HCT116 (cell line): ENCODE measurements around the gene TCF12. TPM values are rescaled to one million over a fixed set of nuclear protein-coding genes. Genes with fewer than 3 reads are reported as not detected.

ENCODE experiments used
- ATAC-seq: fragments of 200-7000 bp; cut with Tn5 transposase; 2 replicates; pipeline ENCODE4 v1.9.1; 2020; ENCODE audit warnings: mild to moderate bottlenecking, moderate library complexity
- BruUV-seq: library from RNA; stranded (reverse); fragments of 400-500 nt; replicated peaks from 2 replicates; lab custom pipeline; 2021; lab: Mats Ljungman, UMichigan
- CTCF ChIA-PET: fragments of 300-600 bp; sonication (Branson Sonifier 250); formaldehyde crosslinking; loops from one replicate; lab custom pipeline; 2021; ENCODE audit warnings: antibody characterized with exemption; lab: Charles Lee
- POLR2A ChIA-PET: fragments of 300-600, 350-600 bp; sonication (Branson Sonifier 250); formaldehyde crosslinking; loops from one replicate; lab custom pipeline; 2021; ENCODE audit warnings: antibody characterized with exemption; lab: Charles Lee
- RAD21 ChIA-PET, 2 experiments: fragments of 300-600 bp; sonication (Branson Sonifier 250); formaldehyde crosslinking; loops; one replicate each; lab custom pipeline; 2023; ENCODE audit warnings: low total read pairs in 2 of 2; ENCODE audit not compliant: uncharacterized antibody in 2 of 2, unreplicated experiment in 2 of 2, low non-redundant PET in 1 of 2; lab: Charles Lee
- DNase-seq: peaks from one replicate; pipeline ENCODE4 v3.0.0-alpha.2; 2010; ENCODE audit warnings: low read depth, low spot score
- H2AFZ ChIP-seq: fragments of 200-600 bp; shearing (Covaris generic), sonication (generic); 2 replicates; pipeline ENCODE4 v1.6.1; 2017; ENCODE audit warnings: low read depth, mixed run types, mixed read lengths, antibody characterized with exemption, low read length; ENCODE audit not compliant: poor library complexity, severe bottlenecking
- H3K27ac ChIP-seq: 2 replicates; pipeline ENCODE4 v1.5.1; 2012; ENCODE audit warnings: low read depth, low read length
- H3K27me3 ChIP-seq: fragments of 200-600 bp; sonication (generic); 2 replicates; pipeline ENCODE4 v1.6.1; 2016; ENCODE audit warnings: mixed run types, low read length, mixed read lengths; ENCODE audit not compliant: insufficient read depth
- H3K36me3 ChIP-seq, 2 experiments: fragments of 200-500 bp in 1 of 2; fragments of 200-600 bp in 1 of 2; sonication (Bioruptor generic) in 1 of 2; sonication (generic) in 1 of 2; 2 replicates each; pipeline versions ENCODE4 v1.5.1 to v1.6.1; 2014 to 2016; ENCODE audit warnings: low read length in 2 of 2, inconsistent platforms in 1 of 2, mixed read lengths in 1 of 2, mixed run types in 1 of 2; ENCODE audit not compliant: insufficient read depth in 2 of 2, control insufficient read depth in 1 of 2
- H3K4me1 ChIP-seq, 2 experiments: fragments of 200-600 bp in 1 of 2; sonication (generic) in 1 of 2; 2 replicates each; pipeline versions ENCODE4 v1.5.1 to v1.6.1; 2012 to 2017; ENCODE audit warnings: low read length in 2 of 2, inconsistent platforms in 1 of 2, mild to moderate bottlenecking in 1 of 2, mixed read lengths in 1 of 2, mixed run types in 1 of 2, moderate library complexity in 1 of 2; ENCODE audit not compliant: insufficient read depth in 2 of 2, control insufficient read depth in 1 of 2
- H3K4me2 ChIP-seq: fragments of 200-600 bp; sonication (generic); 2 replicates; pipeline ENCODE4 v1.6.1; 2017; ENCODE audit warnings: mixed run types, low read length, mixed read lengths
- H3K4me3 ChIP-seq, 2 experiments: fragments of 200-600 bp in 1 of 2; sonication (generic) in 1 of 2; replicated peaks in 1 of 2; 2 replicates each; pipeline ENCODE4 v1.5.1; 2011 to 2016; ENCODE audit warnings: low read length in 2 of 2, control low read depth in 1 of 2, low read depth in 1 of 2, mild to moderate bottlenecking in 1 of 2, mixed read lengths in 1 of 2, mixed run types in 1 of 2
- H3K79me2 ChIP-seq: fragments of 200-600 bp; sonication (generic); 2 replicates; pipeline ENCODE4 v1.6.1; 2017; ENCODE audit warnings: mild to moderate bottlenecking, mixed run types, low read length, moderate library complexity, mixed read lengths; ENCODE audit not compliant: insufficient read depth
- H3K9ac ChIP-seq: fragments of 200-600 bp; sonication (generic); 2 replicates; pipeline ENCODE4 v1.6.1; 2016; ENCODE audit warnings: low read length, mixed read lengths
- H3K9me2 ChIP-seq: fragments of 200-600 bp; sonication (generic), shearing (Covaris generic); 2 replicates; pipeline ENCODE4 v1.6.1; 2017; ENCODE audit warnings: mixed run types, mild to moderate bottlenecking, moderate library complexity; ENCODE audit not compliant: insufficient read depth
- H3K9me3 ChIP-seq, 2 experiments: fragments of 200-500 bp in 1 of 2; fragments of 200-600 bp in 1 of 2; sonication (Bioruptor generic) in 1 of 2; sonication (generic) in 1 of 2; 2 replicates each; pipeline ENCODE4 v1.6.1; 2014 to 2017; ENCODE audit warnings: low read length in 2 of 2, mixed read lengths in 2 of 2, inconsistent platforms in 1 of 2, low read depth in 1 of 2, mild to moderate bottlenecking in 1 of 2, mixed run types in 1 of 2, moderate library complexity in 1 of 2; ENCODE audit not compliant: control insufficient read depth in 1 of 2, insufficient read depth in 1 of 2
- H4K20me1 ChIP-seq: fragments of 200-600 bp; sonication (generic), shearing (Covaris generic); 2 replicates; pipeline ENCODE4 v1.6.1; 2017; ENCODE audit warnings: mixed run types, mild to moderate bottlenecking, moderate library complexity; ENCODE audit not compliant: insufficient read depth
- CBX3 ChIP-seq: IDR thresholded peaks from 2 replicates; pipeline ENCODE4 v1.6.1; 2012; ENCODE audit warnings: low read depth
- ELF1 ChIP-seq: IDR thresholded peaks from 2 replicates; pipeline ENCODE4 v1.6.1; 2012; ENCODE audit warnings: low read depth, borderline replicate concordance
- RAD21 ChIP-seq: IDR thresholded peaks from 2 replicates; pipeline ENCODE4 v1.6.1; 2012; ENCODE audit warnings: low read depth, mild to moderate bottlenecking
- REST ChIP-seq: IDR thresholded peaks from 2 replicates; pipeline ENCODE4 v1.6.1; 2012; ENCODE audit warnings: low read depth
- YY1 ChIP-seq: IDR thresholded peaks from 2 replicates; pipeline ENCODE4 v1.6.1; 2011; ENCODE audit warnings: low read length, low read depth, moderate library complexity, mild to moderate bottlenecking; ENCODE audit not compliant: insufficient replicate concordance; ENCODE audit errors: extremely low read depth
- intact Hi-C: fragments of 100-400 bp; cut with micrococcal nuclease; formaldehyde crosslinking; loops from 2 replicates; pipeline ENCODE4 v1.10.0; 2022
- total RNA-seq: library from RNA; stranded (reverse); gene quantifications from one replicate; pipeline ENCODE4 v1.2.1, GENCODE V29; 2021; ENCODE audit not compliant: unreplicated experiment

TCF12 gene
- total RNA-seq, 1 experiment from 2014 or later, result 71.6 TPM

GRCh38 chr15:56977232-56977631, 58.8 kb downstream of the TCF12 start:
- TF ChIP-seq RAD21, result no peak
- no peak for TF ChIP-seq CBX3
- no peak for TF ChIP-seq ELF1
- TF ChIP-seq REST, result no peak
- ChIA-PET POLR2A (no interaction called here), CTCF (no interaction called here), RAD21 (no interaction called here)
- Histone ChIP-seq H2AFZ (no peak overlapping the region), H3K36me3 (no peaks in the 10 kb centered on the region), H3K4me1 (peaks cover 0 to 2% of the 10 kb centered on the region in 2 experiments; a peak in 1 of 4 replicates), H3K4me2 (no peak overlapping the region), H3K27ac (no peak overlapping the region), H3K9ac (no peak overlapping the region), H3K9me2 (no peaks in the 10 kb centered on the region), H4K20me1 (no peaks in the 10 kb centered on the region; the same call in 1 of the 2 replicates), H3K27me3 (no peaks in the 10 kb centered on the region), H3K9me3 (no peaks in the 10 kb centered on the region), H3K79me2 (peaks cover 82% of the 10 kb centered on the region), H3K4me3 (no peak overlapping the region)
- ATAC-seq (no peak), DNase-seq (no peak)
- no TSS peak for BruUV-seq
- intact Hi-C loops, result no loop called here

GRCh38 chr15:56978898-56979662, 60.6 kb downstream of the TCF12 start:
- ATAC-seq, result no peak
- H3K4me3 ChIP-seq, result no peak overlapping the region
- H3K4me1 ChIP-seq, result peaks cover 0 to 2% of the 10 kb centered on the region in 2 experiments; a peak in 1 of 4 replicates
- no peak overlapping the region for H3K4me2 ChIP-seq
- no peaks in the 10 kb centered on the region for H3K27me3 ChIP-seq
- H3K36me3 ChIP-seq, result no peaks in the 10 kb centered on the region
- no peaks in the 10 kb centered on the region for H3K9me2 ChIP-seq
- POLR2A ChIA-PET, result no interaction called here
- CTCF ChIA-PET, result no interaction called here
- no peak overlapping the region for H2AFZ ChIP-seq
- no peak overlapping the region for H3K27ac ChIP-seq
- H3K9ac ChIP-seq, result no peak overlapping the region
- no peaks in the 10 kb centered on the region for H3K9me3 ChIP-seq
- H4K20me1 ChIP-seq, result no peaks in the 10 kb centered on the region; the same call in 1 of the 2 replicates
- BruUV-seq, result no TSS peak
- RAD21 ChIA-PET, result no interaction called here
- no peak for DNase-seq
- peaks cover 88% of the 10 kb centered on the region for H3K79me2 ChIP-seq
- no peak for TF ChIP-seq YY1
- intact Hi-C loops, result no loop called here
